K562 (cell line): ENCODE data around the gene LRP1B. TPM values are rescaled to one million over a fixed set of nuclear protein-coding genes. Genes with fewer than 3 reads are reported as not detected.

ENCODE experiments used
- ARID1B ChIP-seq: fragments of 450-650 bp; IDR thresholded peaks from 2 replicates; pipeline ENCODE4 v1.6.1; 2016; ENCODE audit warnings: antibody characterized with exemption, mild to moderate bottlenecking, inconsistent platforms
- FOXA3 ChIP-seq, 2 experiments: fragments of 450-650 bp in 1 of 2; sonication (generic) in 1 of 2; formaldehyde crosslinking; IDR thresholded peaks in 1 of 2; conservative IDR thresholded peaks in 1 of 2; 2 replicates each; pipeline versions ENCODE4 v1.4.0 to v1.8.0; 2020 to 2022; ENCODE audit warnings: mild to moderate bottlenecking in 2 of 2, missing genetic modification reagents in 1 of 2
- HDAC8 ChIP-seq: fragments of 450-650 bp; IDR thresholded peaks from 2 replicates; pipeline ENCODE4 v1.6.1; 2016; ENCODE audit warnings: mild to moderate bottlenecking, missing genetic modification characterization, moderate library complexity, missing compliant biosample characterization
- MAZ ChIP-seq, 2 experiments: fragments of 450-650 bp in 1 of 2; sonication (generic) in 1 of 2; formaldehyde crosslinking; IDR thresholded peaks in 1 of 2; conservative IDR thresholded peaks in 1 of 2; 2 replicates each; pipeline versions ENCODE4 v1.4.0 to v1.5.0; 2020; ENCODE audit warnings: mild to moderate bottlenecking in 1 of 2, missing genetic modification reagents in 1 of 2
- NFYB ChIP-seq: IDR thresholded peaks from 2 replicates; pipeline ENCODE4 v1.6.1; 2011; ENCODE audit warnings: mild to moderate bottlenecking, moderate library complexity; ENCODE audit not compliant: insufficient read length; ENCODE audit errors: extremely low read depth
- PCBP1 ChIP-seq: fragments of 200-400 bp; formaldehyde crosslinking; IDR thresholded peaks from 2 replicates; pipeline ENCODE4 v1.6.1; 2018; ENCODE audit warnings: mild to moderate bottlenecking, low read depth, low read length; ENCODE audit not compliant: poor library complexity, severe bottlenecking
- ZNF263 ChIP-seq: sonication (generic); formaldehyde crosslinking; IDR thresholded peaks from 2 replicates; pipeline ENCODE4 v1.8.0; 2022; ENCODE audit warnings: mild to moderate bottlenecking, missing genetic modification reagents, borderline replicate concordance
- ZNF436 ChIP-seq: fragments of 250-450, 450-650 bp; sonication (Bioruptor Pico); formaldehyde crosslinking; IDR thresholded peaks from 2 replicates; pipeline ENCODE4 v1.7.0; 2020; ENCODE audit warnings: mild to moderate bottlenecking
- polyA plus RNA-seq, 8 experiments: library from polyadenylated mRNA; depleted of rRNA in 4 of 8; stranded (reverse) in 5 of 8; unstranded in 3 of 8; fragments of >200 nt; fragmentation: Nextera tagmentation in 2 of 8; fragmentation: Illumina TruSeq in 1 of 8; extraction: Ambion mirVana in 2 of 8; extraction: Trizol in 1 of 8; gene quantifications; 2 replicates each; pipeline versions ENCODE4 v1.2.1 to v1.2.3, GENCODE V29; 2011 to 2014; ENCODE audit warnings: inconsistent platforms in 1 of 8, missing spikeins in 1 of 8
- total RNA-seq, 7 experiments: library from RNA; depleted of rRNA in 6 of 7; stranded (reverse); fragments of >200 nt in 6 of 7; fragmentation: Illumina TruSeq in 2 of 7; extraction: Trizol in 2 of 7; gene quantifications; 2 replicates each; pipeline versions ENCODE4 v1.2.1 to v1.2.3, GENCODE V29; 2011 to 2021; ENCODE audit warnings: low replicate concordance in 1 of 7
- TF ChIP-seq, protein P1 (sequence below), 2 experiments: fragments of 450-650 bp in 1 of 2; sonication (generic) in 1 of 2; formaldehyde crosslinking in 1 of 2; IDR thresholded peaks; 2 replicates each; pipeline versions ENCODE4 v1.7.1 to v1.9.0; 2016 to 2022; ENCODE audit warnings: inconsistent platforms in 1 of 2, mild to moderate bottlenecking in 1 of 2, missing genetic modification reagents in 1 of 2

Gene LRP1B
- total and polyA plus RNA-seq, 9 of the 15 experiments (the other 6 are each of a cell fraction or from before 2014, with no cell fraction given) = not detected

DNA sequence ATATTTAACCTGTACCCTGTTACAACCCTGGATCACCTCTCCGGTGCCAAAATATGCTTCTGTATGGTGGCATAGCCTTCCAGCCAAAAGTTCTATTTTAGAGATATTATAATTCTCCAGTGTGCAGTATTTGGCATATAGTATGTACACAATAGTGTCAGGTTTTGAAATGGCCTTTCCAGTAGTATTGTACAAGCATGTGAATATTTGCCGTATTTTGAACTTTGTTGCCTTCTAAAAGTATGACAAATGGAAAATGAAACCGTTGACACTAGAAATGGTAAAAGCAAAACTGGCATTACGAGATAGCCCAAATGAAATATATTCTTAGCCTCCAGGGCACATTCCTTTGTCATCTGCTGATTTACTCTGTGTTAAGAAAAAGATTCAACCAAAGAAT is 431.2 kb downstream of the LRP1B start (continued):
- TF ChIP-seq, protein P1, sequence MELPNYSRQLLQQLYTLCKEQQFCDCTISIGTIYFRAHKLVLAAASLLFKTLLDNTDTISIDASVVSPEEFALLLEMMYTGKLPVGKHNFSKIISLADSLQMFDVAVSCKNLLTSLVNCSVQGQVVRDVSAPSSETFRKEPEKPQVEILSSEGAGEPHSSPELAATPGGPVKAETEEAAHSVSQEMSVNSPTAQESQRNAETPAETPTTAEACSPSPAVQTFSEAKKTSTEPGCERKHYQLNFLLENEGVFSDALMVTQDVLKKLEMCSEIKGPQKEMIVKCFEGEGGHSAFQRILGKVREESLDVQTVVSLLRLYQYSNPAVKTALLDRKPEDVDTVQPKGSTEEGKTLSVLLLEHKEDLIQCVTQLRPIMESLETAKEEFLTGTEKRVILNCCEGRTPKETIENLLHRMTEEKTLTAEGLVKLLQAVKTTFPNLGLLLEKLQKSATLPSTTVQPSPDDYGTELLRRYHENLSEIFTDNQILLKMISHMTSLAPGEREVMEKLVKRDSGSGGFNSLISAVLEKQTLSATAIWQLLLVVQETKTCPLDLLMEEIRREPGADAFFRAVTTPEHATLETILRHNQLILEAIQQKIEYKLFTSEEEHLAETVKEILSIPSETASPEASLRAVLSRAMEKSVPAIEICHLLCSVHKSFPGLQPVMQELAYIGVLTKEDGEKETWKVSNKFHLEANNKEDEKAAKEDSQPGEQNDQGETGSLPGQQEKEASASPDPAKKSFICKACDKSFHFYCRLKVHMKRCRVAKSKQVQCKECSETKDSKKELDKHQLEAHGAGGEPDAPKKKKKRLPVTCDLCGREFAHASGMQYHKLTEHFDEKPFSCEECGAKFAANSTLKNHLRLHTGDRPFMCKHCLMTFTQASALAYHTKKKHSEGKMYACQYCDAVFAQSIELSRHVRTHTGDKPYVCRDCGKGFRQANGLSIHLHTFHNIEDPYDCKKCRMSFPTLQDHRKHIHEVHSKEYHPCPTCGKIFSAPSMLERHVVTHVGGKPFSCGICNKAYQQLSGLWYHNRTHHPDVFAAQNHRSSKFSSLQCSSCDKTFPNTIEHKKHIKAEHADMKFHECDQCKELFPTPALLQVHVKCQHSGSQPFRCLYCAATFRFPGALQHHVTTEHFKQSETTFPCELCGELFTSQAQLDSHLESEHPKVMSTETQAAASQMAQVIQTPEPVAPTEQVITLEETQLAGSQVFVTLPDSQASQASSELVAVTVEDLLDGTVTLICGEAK (IDR thresholded peaks at IDR 0.05) = no peak
- TF ChIP-seq, protein P1 (CRISPR knock-in tag; IDR thresholded peaks at IDR 0.05) = no peak
- TF ChIP-seq HDAC8 (tag) (no peak), ARID1B (no peak), ZNF263 (CRISPR knock-in tag) (no peak), PCBP1 (no peak), MAZ (CRISPR knock-in tag; conservative IDR thresholded peaks at IDR 0.05 in 1 of 2, IDR thresholded peaks at IDR 0.05 in 1 of 2) (no peak), ZNF436 (no peak), FOXA3 (CRISPR knock-in tag; conservative IDR thresholded peaks at IDR 0.05 in 1 of 2, IDR thresholded peaks at IDR 0.05 in 1 of 2) (no peak), NFYB (no peak)
